Uterus (tissue), 2 donors: ENCODE results near the gene POMGNT2.

ENCODE experiments used
- CTCF ChIP-seq, 4 experiments: fragments of 200-600 bp in 2 of 4; fragments of 450-650 bp in 2 of 4; sonication (generic) in 2 of 4; IDR thresholded peaks; one replicate each; pipeline ENCODE4 v1.5.1; 2016 to 2019; ENCODE audit warnings: antibody characterized with exemption in 4 of 4, mild to moderate bottlenecking in 2 of 4, moderate library complexity in 1 of 4
- POLR2A ChIP-seq, 2 donors: fragments of 450-650 bp; IDR thresholded peaks; one replicate each; pipeline ENCODE4 v1.6.1; 2016; ENCODE audit warnings: antibody characterized with exemption in 2 of 2, mild to moderate bottlenecking in 1 of 2, moderate library complexity in 1 of 2

GRCh38 chr3:43032646-43033628 is 72.9 kb downstream of the POMGNT2 start:
- TF ChIP-seq POLR2A (IDR thresholded peaks at IDR 0.05): no peak
- no peak for TF ChIP-seq CTCF (IDR thresholded peaks at IDR 0.05)
